Activated T-helper 2 cell treated with anti-CD3 and anti-CD28 coated beads, Interferon-gamma antibody, Interleukin-2, Interleukin-4, amounts not matched to agents 10 μg/mL and 5 μg/mL and 100 μg/mL, durations not matched to agents 14 hours and 24 hours and 36 hours (primary cell): ENCODE measurements around the gene SHC4. TPM values are rescaled to one million over a fixed set of nuclear protein-coding genes. Genes with fewer than 3 reads are reported as not detected.

Experiments
- DNase-seq: peaks from one replicate; pipeline ENCODE4 v3.0.0; 2021; ENCODE audit warnings: low spot score
- H3K27ac Mint-ChIP-seq: one replicate; pipeline ENCODE4 v1.8.0; 2021; ENCODE audit warnings: mixed read lengths
- H3K27me3 Mint-ChIP-seq: one replicate; pipeline ENCODE4 v1.8.0; 2021; ENCODE audit warnings: low read depth, mixed read lengths
- H3K36me3 Mint-ChIP-seq: one replicate; pipeline ENCODE4 v1.8.0; 2021; ENCODE audit warnings: low read depth, mixed read lengths
- H3K4me1 Mint-ChIP-seq: one replicate; pipeline ENCODE4 v1.8.0; 2021; ENCODE audit warnings: low read depth, mixed read lengths
- H3K4me3 Mint-ChIP-seq: one replicate; pipeline ENCODE4 v1.8.0; 2021; ENCODE audit warnings: low read depth, mild to moderate bottlenecking, moderate library complexity, mixed read lengths
- H3K9me3 Mint-ChIP-seq: one replicate; pipeline ENCODE4 v1.8.0; 2021; ENCODE audit warnings: mixed read lengths
- intact Hi-C: fragments of 100-400 bp; cut with micrococcal nuclease; formaldehyde crosslinking; loops from one replicate; pipeline ENCODE4 v1.15.1; 2023
- total RNA-seq: library from RNA; stranded (reverse); gene quantifications from 2 replicates; pipeline ENCODE4 v1.2.3, GENCODE V29; 2022

Gene SHC4
- total RNA-seq, 1 donor from 2014 or later: 8.3 TPM

GRCh38 chr15:48936666-48937065, 27.1 kb downstream of the SHC4 start:
- no peak overlapping the region for H3K27ac Mint-ChIP-seq
- H3K4me3 Mint-ChIP-seq: no peak overlapping the region
- H3K4me1 Mint-ChIP-seq: peaks cover 37% of the 10 kb centered on the region
- no peaks in the 10 kb centered on the region for H3K9me3 Mint-ChIP-seq
- intact Hi-C loops: no loop called here
- no peak for DNase-seq
- H3K36me3 Mint-ChIP-seq: peaks cover 26% of the 10 kb centered on the region
- no peaks in the 10 kb centered on the region for H3K27me3 Mint-ChIP-seq

- Mint-ChIP-seq H3K4me3 (no peak overlapping the region), H3K4me1 (peaks cover 36% of the 10 kb centered on the region), H3K27ac (no peak overlapping the region), H3K9me3 (no peaks in the 10 kb centered on the region), H3K27me3 (no peaks in the 10 kb centered on the region), H3K36me3 (peaks cover 20% of the 10 kb centered on the region)
- intact Hi-C loops: no loop called here
- DNase-seq: no peak
Observed at GRCh38 chr15:48935236-48935635, 28.5 kb downstream of the SHC4 start.

DNA sequence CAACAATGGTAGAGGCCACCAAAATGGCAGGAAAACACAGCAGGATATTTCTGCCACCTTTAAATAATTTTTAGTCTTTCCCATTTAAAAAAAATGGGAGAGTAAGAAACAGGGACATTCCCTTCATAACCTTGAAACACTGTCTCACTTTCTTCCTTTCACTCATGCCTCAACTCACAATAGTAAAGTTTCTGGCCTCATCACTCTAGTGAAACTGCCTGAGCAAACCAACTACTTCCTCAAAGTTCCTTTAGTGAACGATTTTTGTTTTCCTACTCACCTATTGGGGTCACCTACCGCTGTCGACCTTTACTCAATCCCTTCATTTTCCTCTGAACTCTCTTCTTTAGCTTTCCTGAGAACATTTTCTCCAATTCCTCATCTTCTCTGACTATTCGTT, 33.0 kb downstream of the SHC4 start:
- Mint-ChIP-seq H3K4me3 (no peak overlapping the region), H3K27me3 (no peaks in the 10 kb centered on the region)

GRCh38 chr15:48929661-48930060, 34.1 kb downstream of the SHC4 start:
- H3K27ac Mint-ChIP-seq: peak overlapping the region; percentile 92
- intact Hi-C loops: loop anchor here (1.0 to 5.0 kb wide), 6 partner anchors 11 to 1208 kb away; no protein-coding TSS in a partner anchor
- no peak for DNase-seq
- peaks cover 31% of the 10 kb centered on the region for H3K36me3 Mint-ChIP-seq
- no peak overlapping the region for H3K4me3 Mint-ChIP-seq
- peaks cover 70% of the 10 kb centered on the region for H3K4me1 Mint-ChIP-seq
- no peaks in the 10 kb centered on the region for H3K9me3 Mint-ChIP-seq
- no peaks in the 10 kb centered on the region for H3K27me3 Mint-ChIP-seq

More for the DNA sequence above, 33.0 kb downstream of the SHC4 start:
- H3K36me3 Mint-ChIP-seq: peaks cover 22% of the 10 kb centered on the region
- H3K4me1 Mint-ChIP-seq: peaks cover 60% of the 10 kb centered on the region
- peak overlapping the region; percentile 72 for H3K27ac Mint-ChIP-seq
- DNase-seq: no peak
- intact Hi-C loops: no loop called here
- no peaks in the 10 kb centered on the region for H3K9me3 Mint-ChIP-seq

GRCh38 chr15:48928877-48929538, 34.7 kb downstream of the SHC4 start:
- no peaks in the 10 kb centered on the region for H3K9me3 Mint-ChIP-seq
- no peaks in the 10 kb centered on the region for H3K27me3 Mint-ChIP-seq
- peak overlapping the region; percentile 92 for H3K27ac Mint-ChIP-seq
- intact Hi-C loops: loop anchor here (1.0 to 5.0 kb wide), 6 partner anchors 11 to 1208 kb away; no protein-coding TSS in a partner anchor
- peak overlapping the region; percentile 6 for H3K4me3 Mint-ChIP-seq
- H3K4me1 Mint-ChIP-seq: peaks cover 77% of the 10 kb centered on the region
- peak; percentile 24 for DNase-seq
- peaks cover 37% of the 10 kb centered on the region for H3K36me3 Mint-ChIP-seq

- peaks cover 74% of the 10 kb centered on the region for H3K4me1 Mint-ChIP-seq
- no peak for DNase-seq
- peak overlapping the region; percentile 30 for H3K4me3 Mint-ChIP-seq
- H3K27me3 Mint-ChIP-seq: no peaks in the 10 kb centered on the region
- H3K36me3 Mint-ChIP-seq: peaks cover 44% of the 10 kb centered on the region
- H3K9me3 Mint-ChIP-seq: peaks cover 14% of the 10 kb centered on the region
- intact Hi-C loops: loop anchor here (1.0 to 5.0 kb wide), 5 partner anchors 15 to 1212 kb away; partner anchors contain the start of gene EID1
- H3K27ac Mint-ChIP-seq: peak overlapping the region; percentile 97
Observed at GRCh38 chr15:48925714-48926223, 38.0 kb downstream of the SHC4 start.

DNA sequence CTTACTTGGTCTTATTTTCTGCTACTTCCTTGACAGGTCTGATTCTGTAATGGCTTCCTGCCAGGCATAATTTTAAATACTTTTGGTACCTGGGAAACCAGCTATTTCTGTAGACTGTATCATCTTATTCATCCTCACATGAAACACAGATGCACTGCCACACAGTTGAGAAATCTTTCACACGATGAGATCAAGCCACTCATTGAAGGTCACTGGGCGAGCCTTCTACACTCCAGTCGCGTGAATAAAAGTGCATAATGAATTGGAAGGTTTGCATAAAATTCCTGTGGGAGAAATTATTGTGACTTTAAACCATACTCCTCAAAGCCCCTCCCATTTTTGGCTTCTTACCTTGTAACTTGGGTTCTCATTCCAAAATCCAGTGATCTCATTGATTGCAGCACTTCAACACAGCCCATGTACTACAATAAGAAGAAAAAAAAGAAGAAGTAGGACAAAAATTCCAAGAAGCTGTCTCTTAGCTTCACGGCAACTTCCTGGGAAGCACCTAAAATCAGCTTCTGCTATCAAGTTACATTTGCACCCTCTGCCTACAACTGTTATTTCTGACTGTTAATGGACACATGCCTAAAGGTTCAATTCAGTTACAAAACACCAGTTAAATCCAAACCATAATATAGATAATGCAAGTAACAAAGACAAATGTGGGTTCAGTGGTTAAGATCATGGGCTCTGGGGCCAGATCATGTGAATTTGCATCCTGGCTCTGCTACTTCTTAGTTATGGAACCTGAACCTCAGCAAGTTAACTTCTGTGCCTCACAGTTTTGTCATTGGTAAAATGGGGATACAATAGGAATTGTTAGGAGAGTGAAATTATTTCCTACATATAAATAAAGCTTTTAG, 39.0 kb downstream of the SHC4 start:
- no peaks in the 10 kb centered on the region for H3K27me3 Mint-ChIP-seq
- no peak for DNase-seq
- H3K4me3 Mint-ChIP-seq: peak overlapping the region; percentile 10
- H3K9me3 Mint-ChIP-seq: peaks cover 17% of the 10 kb centered on the region
- H3K4me1 Mint-ChIP-seq: peaks cover 67% of the 10 kb centered on the region
- H3K27ac Mint-ChIP-seq: peak overlapping the region; percentile 97
- H3K36me3 Mint-ChIP-seq: peaks cover 45% of the 10 kb centered on the region
- intact Hi-C loops: loop anchor here (1.0 to 5.0 kb wide), 5 partner anchors 16 to 1213 kb away; partner anchors contain the start of gene EID1

DNA sequence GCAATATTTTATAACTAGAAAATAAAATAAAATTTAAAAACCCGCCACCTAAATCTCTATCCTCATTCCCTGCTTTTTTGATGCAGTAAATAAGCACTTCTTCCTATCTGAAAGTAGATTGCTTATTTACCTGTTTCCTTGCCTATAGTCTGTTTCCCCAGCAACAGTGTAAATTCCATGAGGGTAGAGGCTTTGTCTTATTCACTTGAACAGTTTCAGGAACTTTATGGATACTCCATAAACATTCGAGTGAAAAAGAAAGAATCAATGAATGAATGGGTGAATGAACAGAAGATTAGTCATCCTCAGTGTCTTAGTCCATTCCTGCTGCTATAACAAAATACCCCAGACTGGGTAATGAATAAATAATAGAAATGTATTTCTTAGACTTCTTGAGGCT, 41.7 kb downstream of the SHC4 start:
- no peaks in the 10 kb centered on the region for H3K27me3 Mint-ChIP-seq
- H3K9me3 Mint-ChIP-seq: peaks cover 20% of the 10 kb centered on the region
- peaks cover 43% of the 10 kb centered on the region for H3K36me3 Mint-ChIP-seq
- intact Hi-C loops: no loop called here
- no peak overlapping the region for H3K4me3 Mint-ChIP-seq
- H3K27ac Mint-ChIP-seq: no peak overlapping the region
- peaks cover 49% of the 10 kb centered on the region for H3K4me1 Mint-ChIP-seq
- no peak for DNase-seq

- intact Hi-C loops: no loop called here
- H3K27me3 Mint-ChIP-seq: no peaks in the 10 kb centered on the region
Observed at GRCh38 chr15:48916721-48917120, 47.0 kb downstream of the SHC4 start.

DNA sequence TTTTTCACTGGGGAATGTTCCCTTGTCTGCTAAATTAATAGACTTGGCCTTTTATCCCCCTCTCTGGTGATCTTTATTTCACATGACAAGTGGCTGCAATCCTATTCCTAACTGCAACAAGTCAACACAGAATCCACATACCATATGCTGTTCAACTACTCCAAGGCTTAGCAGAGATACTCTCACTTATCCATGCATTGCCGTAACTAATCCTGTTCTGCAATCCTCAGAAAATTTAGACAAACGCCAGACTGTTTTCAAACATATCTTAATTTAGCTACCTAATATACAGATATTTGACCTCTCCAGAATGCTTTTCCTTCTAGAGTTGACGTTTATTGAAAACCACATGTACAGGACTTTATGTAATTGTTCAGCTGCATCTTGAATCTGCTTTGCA, 47.9 kb downstream of the SHC4 start:
- H3K4me3 Mint-ChIP-seq: no peak overlapping the region
- peaks cover 7% of the 10 kb centered on the region for H3K9me3 Mint-ChIP-seq
- H3K27ac Mint-ChIP-seq: no peak overlapping the region
- peaks cover 30% of the 10 kb centered on the region for H3K36me3 Mint-ChIP-seq
- H3K4me1 Mint-ChIP-seq: peaks cover 20% of the 10 kb centered on the region
- no peak for DNase-seq
- intact Hi-C loops: no loop called here
- H3K27me3 Mint-ChIP-seq: no peaks in the 10 kb centered on the region

More at GRCh38 chr15:48916721-48917120, 47.0 kb downstream of the SHC4 start:
- Mint-ChIP-seq H3K4me3 (no peak overlapping the region), H3K27ac (no peak overlapping the region), H3K36me3 (peaks cover 26% of the 10 kb centered on the region), H3K4me1 (peaks cover 22% of the 10 kb centered on the region), H3K9me3 (peaks cover 10% of the 10 kb centered on the region)
- no peak for DNase-seq

DNA sequence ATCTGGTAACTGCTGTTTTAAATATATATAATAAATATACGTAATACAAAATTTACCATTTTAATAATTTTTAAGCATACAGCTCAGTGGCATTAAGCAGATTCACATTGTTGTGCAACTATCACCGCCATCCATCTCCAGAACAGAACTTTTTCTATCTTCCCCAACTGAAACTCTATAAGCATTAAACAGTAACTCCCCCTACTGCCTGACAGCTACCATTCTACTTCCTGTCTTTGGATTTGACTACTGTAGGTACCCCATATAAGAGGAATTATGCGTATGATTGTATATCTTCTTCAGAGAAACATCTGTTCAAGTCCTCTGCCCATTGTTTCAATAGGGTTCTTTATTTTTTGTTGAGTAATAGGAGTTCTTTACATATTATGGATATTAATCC, 49.0 kb downstream of the SHC4 start:
- H3K4me3 Mint-ChIP-seq: no peak overlapping the region
- intact Hi-C loops: no loop called here
- H3K9me3 Mint-ChIP-seq: peaks cover 10% of the 10 kb centered on the region
- no peak for DNase-seq
- peaks cover 34% of the 10 kb centered on the region for H3K36me3 Mint-ChIP-seq
- no peak overlapping the region for H3K27ac Mint-ChIP-seq
- no peaks in the 10 kb centered on the region for H3K27me3 Mint-ChIP-seq
- H3K4me1 Mint-ChIP-seq: peaks cover 28% of the 10 kb centered on the region

GRCh38 chr15:48913141-48913540, 50.6 kb downstream of the SHC4 start:
- peaks cover 39% of the 10 kb centered on the region for H3K36me3 Mint-ChIP-seq
- H3K4me3 Mint-ChIP-seq: no peak overlapping the region
- no peaks in the 10 kb centered on the region for H3K27me3 Mint-ChIP-seq
- peaks cover 32% of the 10 kb centered on the region for H3K4me1 Mint-ChIP-seq
- intact Hi-C loops: no loop called here
- H3K27ac Mint-ChIP-seq: no peak overlapping the region
- peaks cover 12% of the 10 kb centered on the region for H3K9me3 Mint-ChIP-seq
- DNase-seq: no peak
